ENCODE measurements around the gene ZMIZ1.

Gene ZMIZ1

DNA sequence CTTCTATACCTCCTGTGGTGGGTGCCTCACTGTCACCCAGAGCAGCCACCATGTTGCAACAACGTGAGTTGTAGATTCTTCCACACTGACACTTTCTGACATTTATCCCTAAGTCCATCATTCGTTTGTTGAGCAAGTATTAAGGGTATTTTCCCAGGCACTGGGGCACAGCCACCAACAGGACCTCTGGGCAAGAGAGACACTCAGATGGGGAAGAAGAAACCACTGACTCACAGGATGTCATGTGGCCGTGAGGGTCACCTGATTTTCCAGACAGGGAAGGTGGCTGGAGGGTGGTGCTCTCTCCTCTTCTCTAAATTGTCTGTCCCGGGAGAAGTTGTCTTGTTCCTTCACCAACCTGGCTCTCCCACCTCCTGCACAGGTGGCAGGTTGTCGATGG, 226.8 kb downstream of the ZMIZ1 start:
- in situ Hi-C loops (cut with HindIII; ENCODE audit: low sequenced_read_pairs) = no loop called here

DNA sequence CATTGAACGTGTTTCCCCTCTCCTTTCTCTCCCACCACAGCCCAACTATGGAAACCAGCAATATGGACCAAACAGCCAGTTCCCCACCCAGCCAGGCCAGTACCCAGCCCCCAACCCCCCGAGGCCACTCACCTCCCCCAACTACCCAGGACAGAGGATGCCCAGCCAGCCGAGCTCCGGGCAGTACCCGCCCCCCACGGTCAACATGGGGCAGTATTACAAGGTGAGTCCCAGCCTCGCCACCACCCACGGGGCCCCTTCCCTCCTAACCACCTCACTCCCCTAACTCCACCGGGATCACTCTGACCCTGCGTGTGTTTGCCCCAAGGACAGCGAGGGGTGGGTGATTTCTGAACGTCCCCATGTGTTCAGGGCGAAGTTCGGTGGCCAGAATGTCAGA, 227.7 kb downstream of the ZMIZ1 start:
- in situ Hi-C loops (cut with HindIII; ENCODE audit: low sequenced_read_pairs) = no loop called here

DNA sequence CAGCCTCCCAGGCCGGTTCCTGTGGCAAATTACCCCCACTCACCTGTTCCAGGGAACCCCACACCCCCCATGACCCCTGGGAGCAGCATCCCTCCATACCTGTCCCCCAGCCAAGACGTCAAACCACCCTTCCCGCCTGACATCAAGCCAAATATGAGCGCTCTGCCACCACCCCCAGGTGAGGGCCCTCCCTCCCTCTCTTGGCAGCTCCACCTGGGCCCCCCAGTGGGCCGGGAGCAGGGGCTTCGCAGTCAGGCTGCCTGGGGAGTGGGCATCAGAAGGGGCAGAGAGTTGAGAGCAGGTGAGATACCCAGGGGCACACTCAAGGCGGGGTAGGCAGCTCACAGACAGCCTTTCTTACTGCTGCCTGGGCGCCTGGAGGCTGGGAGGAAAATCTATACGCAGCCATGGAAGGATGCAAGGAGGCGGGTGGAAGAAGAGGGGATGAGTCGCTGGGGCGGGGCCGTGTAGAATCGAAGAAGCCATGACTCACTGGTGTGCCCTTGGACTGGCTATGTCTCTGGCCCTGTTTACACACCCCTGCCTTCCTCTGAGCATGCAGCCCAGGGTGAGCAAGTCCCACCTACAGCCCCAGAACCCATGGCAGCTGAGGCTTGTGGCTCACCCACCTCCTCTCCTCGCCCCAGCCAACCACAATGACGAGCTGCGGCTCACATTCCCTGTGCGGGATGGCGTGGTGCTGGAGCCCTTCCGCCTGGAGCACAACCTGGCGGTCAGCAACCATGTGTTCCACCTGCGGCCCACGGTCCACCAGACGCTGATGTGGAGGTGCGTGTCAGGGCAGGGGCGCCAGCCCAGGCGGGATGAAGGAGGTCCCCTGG, 229.9 kb downstream of the ZMIZ1 start:
- in situ Hi-C loops (cut with HindIII; ENCODE audit: low sequenced_read_pairs) = no loop called here

DNA sequence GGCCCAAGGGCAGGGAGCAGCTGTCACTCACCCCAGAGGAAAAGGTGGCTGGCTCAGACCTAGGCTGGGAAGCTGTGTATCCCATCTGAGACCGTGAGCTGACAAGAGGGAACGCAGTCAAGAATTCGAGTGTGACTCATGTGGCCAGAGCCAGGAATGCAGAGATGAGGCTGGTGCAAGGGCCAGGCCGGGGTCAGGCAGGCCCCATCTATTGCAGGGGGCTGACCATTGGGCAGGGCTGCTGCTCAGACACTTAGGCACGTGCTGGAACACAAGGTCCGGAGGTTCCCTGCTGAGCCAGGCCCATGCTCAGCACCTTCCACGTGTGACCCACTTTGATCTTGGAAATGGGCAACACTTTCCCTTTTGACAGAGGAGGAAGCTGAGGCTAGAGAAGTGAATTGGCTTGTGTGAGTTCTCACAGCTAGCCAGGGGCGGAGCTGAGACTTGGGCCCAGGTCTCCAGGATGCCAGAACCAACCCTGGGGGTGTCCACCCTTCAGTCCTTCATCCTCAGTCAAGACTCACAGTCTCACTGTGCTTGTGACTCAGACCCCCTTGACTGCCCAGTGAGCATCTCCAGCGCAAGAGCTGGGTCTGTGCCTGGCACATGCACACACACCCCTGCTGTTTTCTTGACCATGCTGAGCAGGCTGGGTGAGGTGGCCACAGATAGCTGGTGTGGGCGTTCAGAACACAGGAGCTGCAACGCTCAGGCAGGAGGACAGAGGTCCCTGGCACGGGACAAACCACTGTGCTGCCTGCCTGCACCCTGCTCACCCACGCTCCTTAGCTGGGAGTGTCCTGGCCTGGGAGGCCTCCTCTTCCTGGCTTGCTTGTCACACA, 230.9 kb downstream of the ZMIZ1 start:
- in situ Hi-C loops (cut with HindIII; ENCODE audit: low sequenced_read_pairs) = no loop called here

DNA sequence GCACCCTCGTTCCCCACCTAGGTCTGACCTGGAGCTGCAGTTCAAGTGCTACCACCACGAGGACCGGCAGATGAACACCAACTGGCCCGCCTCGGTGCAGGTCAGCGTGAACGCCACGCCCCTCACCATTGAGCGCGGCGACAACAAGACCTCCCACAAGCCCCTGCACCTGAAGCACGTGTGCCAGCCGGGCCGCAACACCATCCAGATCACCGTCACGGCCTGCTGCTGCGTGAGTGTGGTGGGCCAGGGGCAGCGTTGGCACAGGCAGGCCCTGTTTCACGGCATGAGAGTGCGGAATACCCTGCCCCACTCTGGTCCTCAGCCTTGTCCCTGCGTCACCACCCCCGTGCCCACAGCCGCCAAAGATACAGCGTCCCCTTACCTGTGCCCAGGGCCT, 231.9 kb downstream of the ZMIZ1 start:
- in situ Hi-C loops (cut with HindIII; ENCODE audit: low sequenced_read_pairs) = no loop called here

DNA sequence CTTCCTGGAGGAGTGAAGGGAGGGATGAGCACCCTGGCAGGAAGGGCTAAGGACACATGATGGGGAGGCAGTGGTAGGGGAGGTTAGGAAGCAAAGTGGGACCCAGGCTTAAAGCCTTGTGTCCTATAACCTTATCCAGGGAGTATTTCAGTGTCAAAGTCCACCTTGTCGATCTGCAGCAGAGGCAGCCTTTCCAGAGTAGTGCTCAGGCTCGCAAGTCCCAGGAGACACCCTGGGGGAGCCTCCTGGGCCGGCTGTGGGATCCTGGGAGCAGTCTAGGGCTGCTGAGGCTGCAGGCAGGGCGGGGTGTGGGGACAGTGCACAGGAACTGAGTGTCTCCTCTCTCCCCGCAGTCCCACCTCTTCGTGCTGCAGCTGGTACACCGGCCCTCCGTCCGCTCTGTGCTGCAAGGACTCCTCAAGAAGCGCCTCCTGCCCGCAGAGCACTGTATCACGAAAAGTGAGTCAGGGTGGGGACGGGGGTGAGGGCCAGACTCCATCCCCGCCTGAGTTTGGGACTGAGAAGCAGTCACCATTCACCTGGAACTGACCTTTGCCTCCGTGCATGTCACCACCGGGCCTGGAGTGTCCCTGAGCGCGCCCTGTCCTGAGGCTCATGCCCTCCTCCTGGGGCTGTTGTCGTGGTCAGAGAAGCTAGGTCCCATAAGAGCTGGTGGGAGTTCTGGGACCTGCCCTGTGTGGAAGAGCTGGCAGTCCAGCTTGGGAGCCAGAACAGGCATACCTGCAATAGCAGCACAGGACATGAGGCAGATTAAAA, 233.2 kb downstream of the ZMIZ1 start:
- in situ Hi-C loops (cut with HindIII; ENCODE audit: low sequenced_read_pairs) = no loop called here

DNA sequence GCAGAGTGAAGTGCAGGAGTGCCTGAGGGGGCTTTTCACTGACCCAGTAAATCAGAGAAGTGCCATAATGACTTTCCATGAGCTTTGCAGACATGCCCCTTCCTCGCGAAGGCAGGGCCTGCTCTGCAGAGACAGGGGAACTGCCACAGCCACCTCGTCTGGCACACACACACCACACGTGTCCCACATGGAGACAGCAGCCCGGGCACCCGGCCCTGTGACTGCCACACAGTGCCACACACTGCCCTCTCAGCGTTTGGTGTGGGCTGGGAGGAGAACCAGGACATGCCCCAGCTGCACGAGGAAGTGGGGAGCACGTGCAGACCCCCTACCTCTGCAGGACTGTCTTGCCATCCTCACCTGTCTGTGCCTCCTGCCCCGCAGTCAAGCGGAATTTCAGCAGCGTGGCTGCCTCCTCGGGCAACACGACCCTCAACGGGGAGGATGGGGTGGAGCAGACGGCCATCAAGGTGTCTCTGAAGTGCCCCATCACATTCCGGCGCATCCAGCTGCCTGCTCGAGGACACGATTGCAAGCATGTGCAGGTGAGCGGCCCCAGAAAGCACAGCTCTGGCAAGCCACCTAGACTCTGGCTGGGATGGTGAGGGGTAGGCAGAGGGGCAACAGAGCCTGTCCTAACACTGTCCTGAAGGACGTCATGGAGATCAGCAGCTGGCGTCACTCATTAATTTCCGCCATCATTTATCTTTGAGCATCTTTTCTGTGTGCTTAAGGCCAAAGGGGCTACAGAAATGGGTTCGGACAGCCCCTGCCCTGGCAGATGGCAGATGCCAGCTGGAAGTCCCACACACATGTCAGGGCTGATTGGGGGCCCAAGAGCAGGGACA, 235.1 kb downstream of the ZMIZ1 start:
- in situ Hi-C loops (cut with HindIII; ENCODE audit: low sequenced_read_pairs) = no loop called here

DNA sequence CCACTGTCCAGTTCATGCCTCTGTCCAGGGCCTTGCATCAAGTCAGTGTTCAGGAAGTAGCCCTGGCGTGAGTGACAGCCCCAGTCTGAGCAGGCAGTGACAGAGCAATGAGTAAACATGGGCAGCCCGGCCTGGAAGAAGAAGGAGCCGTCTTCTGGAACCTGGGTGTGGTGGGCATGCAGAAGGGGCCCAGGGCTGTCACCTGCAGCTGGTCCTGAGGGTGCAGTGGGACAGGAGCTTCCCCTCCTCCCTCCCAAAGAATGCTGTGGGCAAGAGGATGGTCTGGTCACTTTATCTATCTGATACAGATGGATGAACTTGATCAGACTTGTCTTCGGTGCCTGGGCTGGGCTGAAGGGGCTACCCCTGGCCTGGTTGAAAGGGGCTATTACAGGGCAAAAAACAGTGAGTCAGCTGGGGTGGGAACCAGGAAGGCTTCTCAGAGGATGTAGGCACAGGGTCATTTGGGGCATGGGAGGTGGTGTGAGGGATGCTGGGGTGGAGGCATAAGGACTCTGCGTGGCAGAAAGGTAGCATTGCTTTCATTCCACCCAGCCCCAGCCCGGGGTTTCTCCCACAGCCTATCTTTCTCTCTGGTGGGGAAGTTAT, 235.8 kb downstream of the ZMIZ1 start:
- in situ Hi-C loops (cut with HindIII; ENCODE audit: low sequenced_read_pairs) = no loop called here

DNA sequence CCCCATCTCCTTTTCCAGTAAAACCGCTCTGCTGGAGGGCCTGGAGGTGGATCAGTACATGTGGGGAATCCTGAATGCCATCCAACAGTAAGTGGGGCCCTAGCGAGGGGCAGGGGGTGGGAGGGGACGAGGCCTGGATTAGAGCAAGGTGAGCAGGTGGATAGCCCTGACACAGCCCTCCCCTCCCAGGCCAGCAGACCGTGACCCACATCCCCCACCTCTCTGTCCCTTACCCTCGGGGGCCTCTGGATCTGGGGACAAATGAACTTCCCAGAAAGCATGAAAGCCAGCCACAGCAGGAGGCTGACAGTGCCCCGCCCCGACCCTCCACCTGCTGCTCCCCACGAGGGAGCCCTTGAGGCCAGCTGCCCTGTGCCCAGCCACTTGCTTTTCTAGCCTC, 236.7 kb downstream of the ZMIZ1 start:
- in situ Hi-C loops (cut with HindIII; ENCODE audit: low sequenced_read_pairs) = no loop called here

DNA sequence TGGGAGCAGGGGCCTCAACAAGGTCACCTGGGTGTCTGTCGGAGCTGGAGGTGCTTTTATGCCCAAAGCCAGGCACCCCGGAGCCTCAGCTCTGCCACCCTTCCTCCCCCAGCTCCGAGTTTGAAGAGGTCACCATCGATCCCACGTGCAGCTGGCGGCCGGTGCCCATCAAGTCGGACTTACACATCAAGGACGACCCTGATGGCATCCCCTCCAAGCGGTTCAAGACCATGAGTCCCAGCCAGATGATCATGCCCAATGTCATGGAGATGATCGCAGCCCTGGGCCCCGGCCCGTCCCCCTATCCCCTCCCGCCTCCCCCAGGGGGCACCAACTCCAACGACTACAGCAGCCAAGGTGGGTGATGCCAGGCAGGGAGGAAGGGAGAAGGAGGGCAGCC, 237.2 kb downstream of the ZMIZ1 start:
- in situ Hi-C loops (cut with HindIII; ENCODE audit: low sequenced_read_pairs) = no loop called here

DNA sequence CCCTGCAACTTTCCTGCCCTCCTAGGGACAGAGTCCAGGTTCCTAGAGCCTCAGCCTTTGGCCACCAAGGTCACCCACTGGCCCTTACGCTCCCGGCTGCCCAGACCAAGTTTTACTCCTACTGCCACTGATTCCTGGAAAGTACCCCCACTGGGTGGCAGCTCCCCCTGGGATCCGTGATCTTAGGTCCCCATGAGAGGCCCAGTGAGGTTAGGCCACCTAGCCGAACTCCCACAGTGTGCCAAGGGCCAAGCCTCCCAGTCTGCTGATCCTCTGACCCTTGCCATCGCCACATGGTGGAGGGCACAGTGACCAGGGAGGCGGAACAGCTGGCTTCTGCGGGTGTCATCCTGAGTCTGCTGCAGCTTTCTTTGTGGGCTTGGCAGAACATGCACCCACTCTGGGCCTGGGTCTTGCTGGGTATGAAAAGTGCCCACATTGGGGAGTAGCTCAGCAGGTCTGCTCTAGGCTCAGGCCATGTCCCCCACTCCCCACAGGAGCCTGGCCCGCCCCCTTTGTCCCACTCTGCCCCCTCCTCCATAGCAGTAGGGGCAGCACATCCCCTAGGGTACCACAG, 238.0 kb downstream of the ZMIZ1 start:
- in situ Hi-C loops (cut with HindIII; ENCODE audit: low sequenced_read_pairs) = no loop called here

DNA sequence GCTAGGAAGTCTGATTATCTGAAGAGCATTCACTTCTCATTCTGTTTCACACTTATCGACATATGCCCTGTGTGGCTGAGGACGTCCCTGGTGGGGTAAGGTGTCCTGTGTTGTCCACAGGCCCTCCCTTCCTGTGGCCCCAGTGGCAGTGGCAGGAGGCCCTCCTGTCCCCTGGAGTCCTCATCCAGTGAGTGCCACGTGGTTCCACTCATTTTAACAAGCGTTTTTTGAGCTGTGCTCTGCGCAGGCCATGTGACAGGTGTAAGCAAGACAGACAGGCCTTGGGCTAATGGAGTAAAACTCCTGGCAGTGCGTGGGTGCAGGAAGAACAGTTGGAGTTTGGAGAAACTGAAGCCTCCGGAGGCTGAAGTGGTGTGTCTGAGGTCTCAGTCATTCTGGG, 239.2 kb downstream of the ZMIZ1 start:
- in situ Hi-C loops (cut with HindIII; ENCODE audit: low sequenced_read_pairs) = no loop called here

DNA sequence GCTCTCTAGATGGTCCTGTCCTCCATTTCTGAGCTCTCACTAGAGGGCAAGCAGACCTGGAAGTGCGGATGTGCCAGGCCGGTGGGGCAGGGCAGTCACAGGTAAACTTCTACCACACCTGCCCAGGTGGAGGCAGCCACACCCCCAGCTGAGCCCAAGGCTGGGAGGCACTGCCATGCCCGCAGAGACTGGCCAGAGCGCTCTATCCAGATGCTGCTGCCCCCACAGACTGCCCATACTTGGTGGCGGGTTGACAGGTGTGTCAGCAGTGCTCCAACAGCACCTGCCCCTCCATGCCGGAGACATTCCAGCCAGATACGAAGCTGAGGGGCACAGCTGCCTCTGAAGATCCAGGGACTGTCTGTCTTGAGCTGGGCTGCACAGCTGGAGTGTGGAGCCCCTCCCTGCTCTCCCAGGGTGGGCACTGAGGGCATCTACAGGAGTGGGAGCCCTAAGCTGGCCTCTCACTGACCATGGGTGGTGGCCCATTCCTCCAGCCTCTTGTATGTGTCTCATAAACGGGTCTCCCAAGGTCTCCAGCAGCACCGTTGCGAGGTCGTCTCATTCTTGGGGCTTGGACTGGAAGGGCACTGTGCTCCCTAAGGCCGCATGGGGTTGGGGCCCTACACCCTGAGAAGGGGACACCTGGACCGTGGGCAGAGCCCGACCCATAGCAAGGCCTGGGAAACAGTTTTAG, 240.4 kb downstream of the ZMIZ1 start:
- in situ Hi-C loops (cut with HindIII; ENCODE audit: low sequenced_read_pairs) = no loop called here

DNA sequence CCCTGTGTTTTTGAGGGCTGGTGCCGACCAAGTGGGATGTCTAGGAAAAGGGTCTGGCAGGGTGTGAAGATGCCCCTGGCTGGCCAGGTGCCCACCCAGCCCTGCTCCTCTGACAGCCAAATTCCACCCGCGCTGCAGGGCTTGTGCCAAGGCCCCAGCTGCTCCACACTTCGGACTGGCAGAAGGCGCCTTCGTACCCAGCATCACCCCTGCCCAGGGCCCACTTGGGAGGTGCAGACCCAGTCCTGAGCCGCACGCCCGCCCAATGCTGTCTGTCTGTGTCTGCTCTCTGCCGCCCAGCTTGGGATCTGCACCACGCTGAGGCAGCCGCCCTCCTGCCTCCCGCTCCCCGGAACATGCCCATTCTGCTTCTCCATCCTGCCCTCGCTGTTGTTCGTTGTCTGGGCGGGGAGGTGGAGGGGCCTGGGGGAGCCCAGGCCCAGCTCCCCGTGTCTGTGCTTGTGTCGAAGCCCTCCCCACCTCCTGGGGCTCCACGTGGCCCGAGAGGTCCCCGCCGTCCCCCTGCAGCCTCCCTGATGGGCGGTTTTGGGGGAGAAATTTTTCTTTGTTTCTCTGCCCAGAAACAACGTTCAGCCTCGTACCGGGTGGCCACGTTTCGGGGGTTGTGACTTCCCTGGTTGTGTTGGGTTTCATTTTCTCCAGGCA, 241.6 kb downstream of the ZMIZ1 start:
- in situ Hi-C loops (cut with HindIII; ENCODE audit: low sequenced_read_pairs) = no loop called here

DNA sequence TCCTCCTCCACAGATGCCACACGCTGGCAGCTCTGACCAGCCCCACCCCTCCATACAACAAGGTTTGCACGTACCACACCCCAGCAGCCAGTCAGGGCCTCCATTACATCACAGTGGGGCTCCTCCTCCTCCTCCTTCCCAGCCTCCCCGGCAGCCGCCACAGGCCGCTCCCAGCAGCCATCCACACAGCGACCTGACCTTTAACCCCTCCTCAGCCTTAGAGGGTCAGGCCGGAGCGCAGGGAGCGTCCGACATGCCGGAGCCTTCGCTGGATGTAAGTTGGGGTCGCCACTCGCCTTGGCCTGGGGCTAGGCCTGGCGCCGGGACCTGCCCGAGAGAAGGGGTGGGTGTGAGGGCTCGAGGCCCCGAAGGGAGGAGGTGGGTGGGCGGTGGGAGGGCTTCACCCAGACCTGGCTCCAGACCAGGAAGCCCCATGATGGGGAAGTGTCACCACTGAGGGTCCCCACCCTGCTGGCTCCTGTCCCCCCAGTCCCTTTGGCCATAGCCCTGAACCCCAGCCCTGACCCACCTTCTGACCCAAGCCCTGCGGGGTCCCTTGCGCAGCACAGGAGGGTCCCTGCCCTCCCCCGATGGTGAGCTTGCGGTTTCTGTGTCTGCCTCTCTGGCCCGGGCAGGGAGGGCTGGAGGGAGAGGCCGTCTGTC, 242.3 kb downstream of the ZMIZ1 start:
- in situ Hi-C loops (cut with HindIII; ENCODE audit: low sequenced_read_pairs) = no loop called here

DNA sequence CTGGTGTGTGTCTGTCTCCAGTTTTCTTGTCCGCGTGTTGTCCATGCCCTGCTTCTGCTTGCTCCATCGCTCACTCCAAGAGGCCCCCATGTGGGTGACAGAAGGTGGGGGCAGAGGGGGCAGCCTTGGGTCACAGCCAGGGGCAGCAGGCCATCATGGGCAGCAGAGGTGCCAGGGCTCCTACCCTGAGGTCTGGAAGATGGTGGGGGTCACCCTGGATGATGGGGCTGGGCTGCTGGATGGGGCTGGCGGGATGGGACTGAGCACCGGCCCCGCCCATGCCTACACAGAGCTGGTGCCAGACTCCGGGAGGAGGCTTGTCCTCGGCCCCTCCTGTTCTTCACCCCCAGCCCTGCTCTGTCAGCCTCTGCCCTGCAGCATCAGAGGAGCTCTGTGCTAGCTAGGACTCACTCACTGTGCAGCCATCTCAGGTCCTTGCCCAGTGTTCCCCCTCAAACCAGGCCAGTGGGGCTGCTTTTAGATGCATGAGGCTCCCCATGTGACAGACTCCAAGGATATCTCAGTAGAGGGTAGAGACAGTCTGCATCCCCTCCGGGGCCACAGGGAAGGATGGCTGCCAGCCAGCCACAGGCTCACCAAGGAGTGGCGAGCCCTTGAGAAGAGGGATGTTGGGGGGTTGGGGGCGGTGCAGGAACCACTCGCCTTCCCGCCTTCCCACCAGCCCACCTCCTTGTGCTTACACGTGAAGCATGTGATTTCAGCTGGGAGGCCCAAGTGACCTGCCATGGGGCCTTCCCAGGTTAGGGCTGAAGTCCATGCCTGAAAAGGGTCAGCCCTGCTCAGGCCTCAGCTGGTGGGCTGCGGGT, 243.0 kb downstream of the ZMIZ1 start:
- in situ Hi-C loops (cut with HindIII; ENCODE audit: low sequenced_read_pairs) = no loop called here

DNA sequence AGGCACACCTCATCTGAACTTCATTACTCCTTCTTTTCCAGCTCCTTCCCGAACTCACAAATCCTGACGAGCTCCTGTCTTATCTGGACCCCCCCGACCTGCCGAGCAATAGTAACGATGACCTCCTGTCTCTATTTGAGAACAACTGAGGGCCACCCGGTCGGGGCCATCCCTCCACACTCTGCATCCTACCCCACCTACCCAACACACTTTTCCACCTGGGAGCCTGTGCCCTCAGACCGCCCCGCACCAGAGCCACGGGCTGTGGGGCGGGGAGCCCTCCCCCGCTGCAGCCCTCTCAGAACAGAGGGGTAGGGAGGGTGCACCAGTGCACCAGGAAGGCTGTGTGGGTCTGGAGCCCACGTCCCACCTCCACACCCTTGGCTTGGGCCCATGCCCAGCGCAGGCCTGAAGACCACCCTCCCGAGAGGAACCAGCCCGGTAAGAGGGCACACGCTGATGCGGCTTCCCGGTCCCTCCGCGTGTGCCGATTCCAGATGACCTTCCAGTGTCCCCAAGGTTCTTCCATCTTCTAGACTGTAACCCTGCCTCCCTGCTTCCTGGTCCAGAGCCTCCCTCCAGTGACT, 243.9 kb downstream of the ZMIZ1 start:
- in situ Hi-C loops (cut with HindIII; ENCODE audit: low sequenced_read_pairs) = no loop called here

All from endothelial cell of hepatic sinusoid (primary cell).